Smooth muscle cell (in vitro differentiated cells): ENCODE results near the gene SPINK8. TPM values are rescaled to one million over a fixed set of nuclear protein-coding genes. Genes with fewer than 3 reads are reported as not detected.
A peak's percentile ranks its signal among the peaks of the same experiment; 100 is the strongest.

Experiments
- DNase-seq: peaks from one replicate; lab custom pipeline; 2025; ENCODE audit not compliant: unreplicated experiment; lab: John Stamatoyannopoulos, UW
- H2AFZ ChIP-seq: fragments of 200-600 bp; sonication (generic); 2 replicates; pipeline ENCODE4 v1.6.0; 2016; ENCODE audit warnings: antibody characterized with exemption, low read depth, mild to moderate bottlenecking
- H3F3A ChIP-seq: fragments of 200-600 bp; sonication (generic); 2 replicates; pipeline ENCODE4 v1.6.0; 2017; ENCODE audit warnings: antibody characterized with exemption, low read depth
- H3K27ac ChIP-seq: fragments of 200-600 bp; sonication (generic); 2 replicates; pipeline ENCODE4 v1.5.1; 2016; ENCODE audit warnings: low read depth, mild to moderate bottlenecking
- H3K27me3 ChIP-seq: fragments of 200-600 bp; sonication (generic); 2 replicates; pipeline ENCODE4 v1.6.1; 2016; ENCODE audit warnings: low read depth, mild to moderate bottlenecking
- H3K36me3 ChIP-seq: fragments of 200-600 bp; sonication (generic); 2 replicates; pipeline ENCODE4 v1.5.1; 2016; ENCODE audit warnings: low read depth
- H3K4me1 ChIP-seq: fragments of 200-600 bp; sonication (generic); 2 replicates; pipeline ENCODE4 v1.5.1; 2016; ENCODE audit warnings: low read depth
- H3K4me2 ChIP-seq: fragments of 200-600 bp; sonication (generic); 2 replicates; pipeline ENCODE4 v1.6.0; 2016; ENCODE audit warnings: mild to moderate bottlenecking
- H3K4me3 ChIP-seq: fragments of 200-600 bp; sonication (generic); 2 replicates; pipeline ENCODE4 v1.5.1; 2016; ENCODE audit warnings: mild to moderate bottlenecking
- H3K79me2 ChIP-seq: fragments of 200-600 bp; sonication (generic); 2 replicates; pipeline ENCODE4 v1.6.0; 2016; ENCODE audit warnings: low read depth, mild to moderate bottlenecking
- H3K9ac ChIP-seq: fragments of 200-600 bp; sonication (generic); 2 replicates; pipeline ENCODE4 v1.6.0; 2016; ENCODE audit warnings: low read depth
- H3K9me3 ChIP-seq: fragments of 200-600 bp; sonication (generic); replicated peaks from 2 replicates; pipeline ENCODE4 v1.5.1; 2016; ENCODE audit warnings: low read depth
- H4K20me1 ChIP-seq: fragments of 200-600 bp; sonication (generic); 2 replicates; pipeline ENCODE4 v1.6.0; 2016; ENCODE audit warnings: low read depth
- WGBS: methylation state at CpG from one replicate; pipeline ENCODE4 v1.1.7; 2016; ENCODE audit warnings: low lambda C conversion rate; 5-methylcytosine and 5-hydroxymethylcytosine counted together
- polyA plus RNA-seq: library from polyadenylated mRNA; unstranded; fragments of >200 nt; fragmentation: Nextera tagmentation; extraction: Ambion mirVana; gene quantifications from 2 replicates; pipeline ENCODE4 v1.2.1, GENCODE V29; 2016
- total RNA-seq: library from RNA; depleted of rRNA; stranded (reverse); fragments of >200 nt; gene quantifications from 2 replicates; pipeline ENCODE4 v1.2.3, GENCODE V29; 2014
- TF ChIP-seq, protein P1 (sequence below): fragments of 200-600 bp; sonication (generic); IDR thresholded peaks from 2 replicates; pipeline ENCODE4 v1.5.1; 2017; ENCODE audit warnings: borderline replicate concordance, mild to moderate bottlenecking, antibody characterized with exemption; ENCODE audit not compliant: insufficient read depth, poor library complexity, severe bottlenecking

Gene SPINK8
- total and polyA plus RNA-seq, 2 experiments from 2014 or later = not detected

DNA sequence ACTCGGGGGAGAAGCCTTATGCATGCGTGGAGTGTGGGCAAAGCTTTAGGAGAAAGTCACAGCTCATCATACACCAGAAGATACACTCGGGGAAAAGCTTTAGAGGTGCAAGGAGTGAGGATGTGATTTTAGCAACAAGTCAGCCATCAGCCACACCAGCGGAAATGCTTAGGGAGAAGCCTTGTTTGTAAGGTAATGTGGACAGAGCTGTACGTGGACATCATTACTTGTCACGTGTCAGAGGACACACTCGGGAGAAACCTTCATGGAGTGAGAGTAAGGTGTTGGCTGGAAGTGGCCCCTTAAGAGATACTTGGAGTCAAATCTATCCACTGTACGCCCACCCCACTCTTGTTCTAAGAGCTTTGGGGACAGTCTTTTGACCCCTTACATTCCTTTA, 63.9 kb downstream of the SPINK8 start:
- Histone ChIP-seq H3K9ac (no peak overlapping the region), H3K9me3 (no peaks in the 10 kb centered on the region), H3K4me3 (no peak overlapping the region), H3K27me3 (no peaks in the 10 kb centered on the region), H3K79me2 (no peaks in the 10 kb centered on the region), H3K4me2 (peak overlapping the region; percentile 15), H4K20me1 (no peaks in the 10 kb centered on the region), H3K4me1 (no peaks in the 10 kb centered on the region), H3K36me3 (no peaks in the 10 kb centered on the region), H3F3A (no peaks in the 10 kb centered on the region), H2AFZ (no peak overlapping the region), H3K27ac (no peak overlapping the region)
- TF ChIP-seq, protein P1, sequence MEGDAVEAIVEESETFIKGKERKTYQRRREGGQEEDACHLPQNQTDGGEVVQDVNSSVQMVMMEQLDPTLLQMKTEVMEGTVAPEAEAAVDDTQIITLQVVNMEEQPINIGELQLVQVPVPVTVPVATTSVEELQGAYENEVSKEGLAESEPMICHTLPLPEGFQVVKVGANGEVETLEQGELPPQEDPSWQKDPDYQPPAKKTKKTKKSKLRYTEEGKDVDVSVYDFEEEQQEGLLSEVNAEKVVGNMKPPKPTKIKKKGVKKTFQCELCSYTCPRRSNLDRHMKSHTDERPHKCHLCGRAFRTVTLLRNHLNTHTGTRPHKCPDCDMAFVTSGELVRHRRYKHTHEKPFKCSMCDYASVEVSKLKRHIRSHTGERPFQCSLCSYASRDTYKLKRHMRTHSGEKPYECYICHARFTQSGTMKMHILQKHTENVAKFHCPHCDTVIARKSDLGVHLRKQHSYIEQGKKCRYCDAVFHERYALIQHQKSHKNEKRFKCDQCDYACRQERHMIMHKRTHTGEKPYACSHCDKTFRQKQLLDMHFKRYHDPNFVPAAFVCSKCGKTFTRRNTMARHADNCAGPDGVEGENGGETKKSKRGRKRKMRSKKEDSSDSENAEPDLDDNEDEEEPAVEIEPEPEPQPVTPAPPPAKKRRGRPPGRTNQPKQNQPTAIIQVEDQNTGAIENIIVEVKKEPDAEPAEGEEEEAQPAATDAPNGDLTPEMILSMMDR = no peak
- DNase-seq = no peak
- 78% methylated on average over 8 of the region's 8 CpGs for WGBS

DNA sequence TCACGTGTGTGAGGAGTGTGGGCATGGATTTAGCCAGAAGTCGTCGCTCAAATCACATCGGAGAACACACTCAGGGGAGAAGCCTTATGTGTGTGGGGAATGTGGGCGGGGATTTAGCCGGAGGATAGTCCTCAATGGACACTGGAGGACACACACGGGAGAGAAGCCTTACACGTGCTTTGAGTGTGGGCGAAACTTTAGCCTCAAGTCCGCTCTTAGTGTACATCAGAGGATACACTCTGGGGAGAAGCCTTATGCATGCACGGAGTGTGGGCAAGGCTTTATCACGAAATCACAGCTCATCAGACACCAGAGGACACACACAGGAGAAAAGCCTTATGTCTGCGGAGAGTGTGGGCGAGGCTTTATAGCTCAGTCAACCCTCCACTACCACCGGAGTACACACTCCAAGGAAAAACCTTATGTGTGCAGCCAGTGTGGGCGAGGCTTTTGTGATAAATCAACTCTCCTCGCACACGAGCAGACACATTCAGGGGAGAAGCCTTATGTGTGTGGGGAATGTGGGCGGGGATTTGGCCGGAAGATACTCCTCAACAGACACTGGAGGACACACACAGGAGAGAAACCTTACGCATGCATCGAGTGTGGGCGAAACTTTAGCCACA, 64.4 kb downstream of the SPINK8 start:
- H3K27ac ChIP-seq = peak overlapping the region; percentile 56
- 62% methylated on average over 23 of the region's 23 CpGs for WGBS

DNA sequence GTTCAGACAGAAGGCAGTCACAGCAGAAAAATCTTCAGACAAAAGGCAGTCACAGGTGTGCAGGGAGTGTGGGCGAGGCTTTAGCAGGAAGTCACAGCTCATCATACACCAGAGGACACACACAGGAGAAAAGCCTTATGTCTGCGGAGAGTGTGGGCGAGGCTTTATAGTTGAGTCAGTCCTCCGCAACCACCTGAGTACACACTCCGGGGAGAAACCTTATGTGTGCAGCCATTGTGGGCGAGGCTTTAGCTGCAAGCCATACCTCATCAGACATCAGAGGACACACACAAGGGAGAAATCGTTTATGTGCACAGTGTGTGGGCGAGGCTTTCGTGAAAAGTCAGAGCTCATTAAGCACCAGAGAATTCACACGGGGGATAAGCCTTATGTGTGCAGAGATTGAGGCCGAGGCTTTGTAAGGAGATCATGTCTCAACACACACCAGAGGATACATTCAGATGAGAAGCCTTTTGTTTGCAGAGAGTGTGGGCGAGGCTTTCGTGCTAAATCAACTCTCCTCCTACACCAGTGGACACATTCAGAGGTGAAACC, 65.0 kb downstream of the SPINK8 start:
- H3K79me2 ChIP-seq = no peaks in the 10 kb centered on the region
- H3K4me3 ChIP-seq = no peak overlapping the region
- peak overlapping the region; percentile 56 for H3K27ac ChIP-seq
- no peaks in the 10 kb centered on the region for H3K4me1 ChIP-seq
- H3K27me3 ChIP-seq = no peaks in the 10 kb centered on the region
- H3F3A ChIP-seq = no peaks in the 10 kb centered on the region
- H3K9ac ChIP-seq = no peak overlapping the region
- H2AFZ ChIP-seq = no peak overlapping the region
- no peaks in the 10 kb centered on the region for H4K20me1 ChIP-seq
- H3K36me3 ChIP-seq = no peaks in the 10 kb centered on the region
- WGBS = 69% methylated on average over 13 of the region's 13 CpGs
- H3K4me2 ChIP-seq = peak overlapping the region; percentile 15
- H3K9me3 ChIP-seq = no peaks in the 10 kb centered on the region
- TF ChIP-seq, protein P1 = no peak
- DNase-seq = no peak

More for the DNA sequence above, 64.4 kb downstream of the SPINK8 start:
- Histone ChIP-seq H3K9me3 (no peaks in the 10 kb centered on the region), H3F3A (no peaks in the 10 kb centered on the region), H3K4me2 (peak overlapping the region; percentile 15), H3K27me3 (no peaks in the 10 kb centered on the region), H3K79me2 (no peaks in the 10 kb centered on the region), H3K36me3 (no peaks in the 10 kb centered on the region), H3K4me3 (no peak overlapping the region), H3K4me1 (no peaks in the 10 kb centered on the region), H3K9ac (no peak overlapping the region), H4K20me1 (no peaks in the 10 kb centered on the region), H2AFZ (no peak overlapping the region)
- TF ChIP-seq, protein P1 = no peak
- DNase-seq = no peak

DNA sequence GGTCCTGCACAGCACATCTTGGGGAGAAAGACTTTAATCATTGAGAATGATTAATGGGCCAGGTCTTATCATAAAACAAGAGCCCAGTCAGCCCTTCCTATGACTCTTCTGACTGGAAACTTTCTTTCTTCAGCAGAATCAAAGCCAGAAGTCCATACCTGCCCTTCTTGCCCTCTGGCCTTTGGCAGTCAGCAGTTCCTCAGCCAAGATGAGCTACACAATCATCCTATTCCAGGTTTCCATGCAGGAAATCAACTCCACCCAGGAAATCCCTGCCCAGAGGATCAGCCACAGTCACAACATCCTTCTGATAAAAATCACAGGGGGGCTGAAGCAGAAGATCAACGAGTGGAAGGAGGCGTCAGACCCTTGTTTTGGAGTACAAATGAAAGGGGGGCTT, 65.7 kb downstream of the SPINK8 start:
- H3K9me3 ChIP-seq = no peaks in the 10 kb centered on the region
- H3K4me1 ChIP-seq = no peaks in the 10 kb centered on the region
- H3K27ac ChIP-seq = peak overlapping the region; percentile 11
- no peak overlapping the region for H3K4me2 ChIP-seq
- H3F3A ChIP-seq = no peaks in the 10 kb centered on the region
- WGBS = 89% methylated on average over 2 of the region's 2 CpGs
- H3K4me3 ChIP-seq = no peak overlapping the region
- H3K79me2 ChIP-seq = no peaks in the 10 kb centered on the region
- no peak overlapping the region for H2AFZ ChIP-seq
- H3K27me3 ChIP-seq = no peaks in the 10 kb centered on the region
- H3K9ac ChIP-seq = no peak overlapping the region
- no peaks in the 10 kb centered on the region for H3K36me3 ChIP-seq
- TF ChIP-seq, protein P1 = no peak
- no peaks in the 10 kb centered on the region for H4K20me1 ChIP-seq
- no peak for DNase-seq
